DMS79 (cell line): ENCODE measurements around the gene INS.

ENCODE experiments used
- DNase-seq: peaks from one replicate; lab custom pipeline; 2025; lab: John Stamatoyannopoulos, UW

The INS gene

GRCh38 chr11:2164861-2165555 is 4.0 kb upstream of the INS start:
- no peak for DNase-seq

GRCh38 chr11:2164081-2164480 is 3.1 kb upstream of the INS start:
- DNase-seq: no peak

- DNase-seq: no peak
Observed at GRCh38 chr11:2163428-2163978, 2.5 kb upstream of the INS start.

GRCh38 chr11:2159536-2160413 is 1.2 kb downstream of the INS start:
- DNase-seq: no peak

- DNase-seq: no peak
Observed at GRCh38 chr11:2158966-2159365, 2.0 kb downstream of the INS start.

GRCh38 chr11:2158296-2158737 is 2.7 kb downstream of the INS start:
- DNase-seq: no peak

GRCh38 chr11:2157294-2158040 is 3.5 kb downstream of the INS start:
- no peak for DNase-seq

GRCh38 chr11:2156416-2157182 is 4.4 kb downstream of the INS start:
- DNase-seq: no peak

GRCh38 chr11:2155511-2155910 is 5.5 kb downstream of the INS start:
- no peak for DNase-seq

- DNase-seq: no peak
Observed at GRCh38 chr11:2154889-2155288, 6.1 kb downstream of the INS start.

- no peak for DNase-seq
Observed at GRCh38 chr11:2154195-2154585, 6.8 kb downstream of the INS start.

- DNase-seq: no peak
Observed at GRCh38 chr11:2153581-2154194, 7.3 kb downstream of the INS start.

GRCh38 chr11:2151500-2152257 is 9.3 kb downstream of the INS start:
- peak; percentile 21 for DNase-seq

GRCh38 chr11:2149864-2150847 is 10.9 kb downstream of the INS start:
- DNase-seq: no peak

- no peak for DNase-seq
Observed at GRCh38 chr11:2149460-2149859, 11.5 kb downstream of the INS start.

GRCh38 chr11:2148595-2148994 is 12.4 kb downstream of the INS start:
- DNase-seq: no peak

GRCh38 chr11:2147391-2147790 is 13.6 kb downstream of the INS start:
- DNase-seq: no peak

GRCh38 chr11:2146051-2146450 is 15.0 kb downstream of the INS start:
- no peak for DNase-seq
